NCI-H2196 treated with DMSO at 0.1 percent for 48 hours (cell line): Measurements from ENCODE around the gene POU2AF1.
"Not testable (repeated sequence)": the region's sequence is repeated elsewhere in the genome, so short reads cannot be mapped to it uniquely, and the experiment has no call there.

Experiments
- DNase-seq: peaks from one replicate; lab custom pipeline; 2025; ENCODE audit not compliant: unreplicated experiment; lab: John Stamatoyannopoulos, UW

Gene POU2AF1

GRCh38 chr11:111409915-111410314 is 30.8 kb upstream of the POU2AF1 start:
- DNase-seq = no peak

GRCh38 chr11:111408789-111409727 is 30.0 kb upstream of the POU2AF1 start:
- DNase-seq = no peak

GRCh38 chr11:111407652-111408051 is 28.6 kb upstream of the POU2AF1 start:
- DNase-seq = no peak

GRCh38 chr11:111406589-111406988 is 27.5 kb upstream of the POU2AF1 start:
- DNase-seq = no peak

GRCh38 chr11:111406091-111406490 is 27.0 kb upstream of the POU2AF1 start:
- no peak for DNase-seq

- no peak for DNase-seq
Observed at GRCh38 chr11:111405551-111405950, 26.5 kb upstream of the POU2AF1 start.

GRCh38 chr11:111403051-111403726 is 24.1 kb upstream of the POU2AF1 start:
- DNase-seq = peak; percentile 83

- peak; percentile 86 for DNase-seq
Observed at GRCh38 chr11:111402411-111402810, 23.3 kb upstream of the POU2AF1 start.

- DNase-seq = not testable (repeated sequence)
Observed at GRCh38 chr11:111401957-111402356, 22.9 kb upstream of the POU2AF1 start.

- no peak for DNase-seq
Observed at GRCh38 chr11:111400595-111400994, 21.5 kb upstream of the POU2AF1 start.

GRCh38 chr11:111399187-111400031 is 20.3 kb upstream of the POU2AF1 start:
- no peak for DNase-seq

- DNase-seq = no peak
Observed at GRCh38 chr11:111397034-111397433, 18.0 kb upstream of the POU2AF1 start.

GRCh38 chr11:111395749-111396148 is 16.7 kb upstream of the POU2AF1 start:
- DNase-seq = no peak

GRCh38 chr11:111395081-111395480 is 16.0 kb upstream of the POU2AF1 start:
- DNase-seq = no peak

- DNase-seq = not testable (repeated sequence)
Observed at GRCh38 chr11:111394147-111394546, 15.1 kb upstream of the POU2AF1 start.

- DNase-seq = no peak
Observed at GRCh38 chr11:111393585-111393984, 14.5 kb upstream of the POU2AF1 start.

- DNase-seq = no peak
Observed at GRCh38 chr11:111393096-111393495, 14.0 kb upstream of the POU2AF1 start.

- DNase-seq = no peak
Observed at GRCh38 chr11:111392552-111392951, 13.5 kb upstream of the POU2AF1 start.

GRCh38 chr11:111391328-111392124 is 12.5 kb upstream of the POU2AF1 start:
- DNase-seq = no peak

GRCh38 chr11:111388842-111389241 is 9.8 kb upstream of the POU2AF1 start:
- no peak for DNase-seq
